Stimulated activated CD4-positive, alpha-beta T cell treated with anti-CD3 and anti-CD28 coated beads, Interleukin-12 subunit alpha, Interleukin-12 subunit beta, amount 100 ng/mL, for 4 hours (primary cell): ENCODE data around the gene TRUB1.

Source experiments
- DNase-seq: peaks from one replicate; pipeline ENCODE4 v3.0.0-alpha.2; 2020

The TRUB1 gene

GRCh38 chr10:114987995-114988394 is 50.0 kb downstream of the TRUB1 start:
- DNase-seq: no peak

GRCh38 chr10:114990586-114990985 is 52.6 kb downstream of the TRUB1 start:
- DNase-seq: no peak

GRCh38 chr10:114990991-114991390 is 53.0 kb downstream of the TRUB1 start:
- no peak for DNase-seq

- no peak for DNase-seq
Observed at GRCh38 chr10:114992189-114992775, 54.3 kb downstream of the TRUB1 start.

- DNase-seq: no peak
Observed at GRCh38 chr10:114995468-114996247, 57.7 kb downstream of the TRUB1 start.

- DNase-seq: no peak
Observed at GRCh38 chr10:114996542-114996941, 58.5 kb downstream of the TRUB1 start.

- DNase-seq: no peak
Observed at GRCh38 chr10:114998993-114999392, 61.0 kb downstream of the TRUB1 start.

GRCh38 chr10:115001506-115002381 is 63.7 kb downstream of the TRUB1 start:
- no peak for DNase-seq

GRCh38 chr10:115003396-115003795 is 65.4 kb downstream of the TRUB1 start:
- no peak for DNase-seq

GRCh38 chr10:115004236-115004862 is 66.4 kb downstream of the TRUB1 start:
- DNase-seq: no peak

GRCh38 chr10:115005771-115006170 is 67.8 kb downstream of the TRUB1 start:
- DNase-seq: no peak

- no peak for DNase-seq
Observed at GRCh38 chr10:115018185-115018931, 80.4 kb downstream of the TRUB1 start.

- DNase-seq: no peak
Observed at GRCh38 chr10:115020449-115020848, 82.5 kb downstream of the TRUB1 start.

GRCh38 chr10:115022733-115023132 is 84.7 kb downstream of the TRUB1 start:
- DNase-seq: no peak

- no peak for DNase-seq
Observed at GRCh38 chr10:115023715-115024114, 85.7 kb downstream of the TRUB1 start.

GRCh38 chr10:115024371-115024770 is 86.4 kb downstream of the TRUB1 start:
- DNase-seq: no peak

- DNase-seq: no peak
Observed at GRCh38 chr10:115026056-115026745, 88.2 kb downstream of the TRUB1 start.

- DNase-seq: no peak
Observed at GRCh38 chr10:115026746-115027140, 88.7 kb downstream of the TRUB1 start.
